ENCODE measurements around the gene SKA2.
"Not testable (repeated sequence)": the region's sequence is repeated elsewhere in the genome, so short reads cannot be mapped to it uniquely, and the experiment has no call there.

Gene SKA2

GRCh38 chr17:59101178-59101577 is 53.8 kb downstream of the SKA2 start:
- no peak for DNase-seq (ENCODE audit: low read depth in 3 of 3)

DNA sequence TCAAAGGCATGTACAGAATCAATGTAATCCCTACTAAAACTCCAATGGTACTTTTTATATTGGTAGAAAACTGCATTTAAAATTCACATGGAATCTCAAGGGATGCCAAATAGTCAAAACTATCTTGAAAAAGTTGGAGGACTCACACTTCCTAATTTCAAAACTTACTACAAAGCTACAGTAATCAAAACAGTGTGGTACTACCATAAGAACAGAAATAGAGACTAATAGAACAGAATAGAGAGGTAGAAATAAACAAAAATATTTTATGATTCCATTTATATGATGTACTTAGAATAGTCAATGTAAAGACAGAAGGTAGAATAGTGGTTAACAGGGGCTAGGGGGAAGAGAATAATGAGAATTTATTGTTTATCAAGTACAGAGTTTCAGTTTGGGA is 57.1 kb downstream of the SKA2 start:
- no peak for DNase-seq (ENCODE audit: low read depth in 3 of 3)

- no peak for DNase-seq (ENCODE audit: low read depth in 3 of 3)
Observed at GRCh38 chr17:59094861-59095530, 60.0 kb downstream of the SKA2 start.

DNA sequence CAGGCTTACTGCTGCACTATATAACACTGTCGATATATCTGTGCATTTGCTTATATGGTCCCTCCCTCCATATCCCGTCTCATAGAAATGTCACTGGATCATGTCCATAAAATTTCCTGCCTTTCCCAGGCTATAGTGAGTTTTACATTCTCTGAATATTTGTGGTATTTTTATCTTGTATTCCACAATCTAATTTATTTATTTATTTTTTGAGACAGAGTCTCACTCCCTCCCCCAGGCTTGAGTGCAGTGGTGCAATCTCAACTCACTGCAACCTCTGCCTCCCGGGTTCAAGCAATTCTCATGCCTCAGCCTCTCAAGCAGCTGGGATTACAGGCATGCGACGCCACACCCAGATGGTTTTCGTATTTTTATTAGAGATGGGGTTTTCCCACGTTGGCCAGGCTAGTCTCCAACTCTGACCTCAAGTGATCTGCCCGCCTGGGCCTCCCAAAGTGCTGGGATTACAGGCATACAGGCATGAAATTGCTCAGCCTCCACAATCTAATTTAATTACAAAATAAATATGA is 61.2 kb downstream of the SKA2 start:
- DNase-seq (ENCODE audit: low read depth in 3 of 3): no peak

DNA sequence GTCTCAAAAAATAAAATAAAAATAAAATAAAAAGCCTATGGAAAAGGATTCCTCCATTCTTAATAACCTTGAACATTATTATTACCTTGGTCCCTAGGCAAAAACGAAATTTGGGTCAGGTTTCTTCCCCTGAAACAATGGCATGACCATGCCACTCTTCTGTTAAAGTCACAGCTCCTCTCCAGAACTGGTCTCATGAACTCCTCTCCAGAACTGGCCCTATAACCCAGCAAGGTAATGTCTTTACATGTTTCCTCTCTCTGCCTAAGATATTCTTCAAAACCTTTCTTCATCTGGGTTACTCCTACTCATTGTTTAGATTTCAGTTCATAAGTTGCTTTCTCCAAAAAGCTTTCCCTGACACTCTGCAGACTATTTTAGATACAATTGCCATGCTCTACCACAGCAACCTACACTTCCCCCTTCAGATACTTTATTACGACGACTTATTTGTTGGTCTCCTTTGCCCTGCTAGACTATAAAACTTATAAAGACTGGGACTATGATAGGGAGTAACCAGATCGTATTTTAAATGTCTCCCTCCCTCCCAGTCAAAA is 61.8 kb downstream of the SKA2 start:
- no peak for DNase-seq (ENCODE audit: low read depth in 3 of 3)

GRCh38 chr17:59090593-59090992 is 64.4 kb downstream of the SKA2 start:
- DNase-seq (ENCODE audit: low read depth in 3 of 3): not testable (repeated sequence)

DNA sequence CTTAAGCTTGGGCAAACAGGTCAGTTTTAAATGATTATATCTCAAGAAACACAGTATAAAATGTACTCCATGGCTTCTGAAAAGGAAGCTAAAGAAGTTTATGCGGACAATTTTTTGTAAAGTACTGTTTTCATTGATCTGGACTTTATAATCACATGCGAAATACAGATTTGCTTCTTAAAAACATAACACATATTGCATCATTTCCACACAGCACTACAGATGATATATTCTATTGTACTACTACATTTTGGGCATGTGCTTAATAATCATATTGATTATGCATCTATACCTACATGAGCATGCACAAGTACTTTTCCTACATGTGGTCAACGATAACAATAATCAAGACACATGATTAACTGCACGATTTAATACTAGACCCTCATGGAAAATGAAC is 70.8 kb downstream of the SKA2 start:
- no peak for DNase-seq (ENCODE audit: low read depth in 3 of 3)

- no peak for DNase-seq (ENCODE audit: low read depth in 3 of 3)
Observed at GRCh38 chr17:59074494-59074893, 80.5 kb downstream of the SKA2 start.

GRCh38 chr17:59073972-59074371 is 81.0 kb downstream of the SKA2 start:
- no peak for DNase-seq (ENCODE audit: low read depth in 3 of 3)

- no peak for DNase-seq (ENCODE audit: low read depth in 3 of 3)
Observed at GRCh38 chr17:59069856-59070255, 85.1 kb downstream of the SKA2 start.

- DNase-seq (ENCODE audit: low read depth in 3 of 3): no peak
Observed at GRCh38 chr17:59067756-59068155, 87.2 kb downstream of the SKA2 start.

GRCh38 chr17:59067340-59067739 is 87.6 kb downstream of the SKA2 start:
- no peak for DNase-seq (ENCODE audit: low read depth in 3 of 3)

DNA sequence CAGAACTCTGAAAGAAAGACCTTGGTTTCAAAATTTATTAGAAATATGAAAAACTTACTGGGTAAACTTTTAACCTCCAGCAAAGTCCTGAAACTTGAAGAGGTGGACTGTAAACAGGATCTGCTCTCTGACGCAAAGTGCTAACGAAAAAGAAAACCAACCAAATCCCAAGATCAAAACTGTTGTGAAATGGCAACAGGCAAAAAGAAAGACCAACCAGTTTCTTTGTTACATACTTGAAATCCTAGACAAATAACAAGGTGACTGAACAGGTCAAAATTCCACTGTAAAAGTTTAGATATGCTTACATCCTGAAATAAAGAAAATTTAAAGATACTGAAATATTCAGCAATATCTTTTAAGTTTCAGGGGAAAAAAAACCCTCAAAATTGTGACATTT is 92.5 kb downstream of the SKA2 start:
- no peak for DNase-seq (ENCODE audit: low read depth in 3 of 3)
